Measurements from ENCODE around the gene MMAA.
"Not testable (repeated sequence)": the region's sequence is repeated elsewhere in the genome, so short reads cannot be mapped to it uniquely, and the experiment has no call there.

MMAA gene

GRCh38 chr4:145618932-145619638 is at the start of gene MMAA:
Gene MMAA (plus strand): TSS chr4:145619385. CDS start chr4:145639140, 19,755 bp downstream.
- peak; percentile 99 for DNase-seq (ENCODE audit: low spot score)

- DNase-seq (ENCODE audit: low spot score) = not testable (repeated sequence)
These were observed 44.6 kb upstream of the MMAA start for GRCh38 chr4:145574546-145574945.

GRCh38 chr4:145580906-145581305 is 38.3 kb upstream of the MMAA start:
- no peak for DNase-seq (ENCODE audit: low spot score)

GRCh38 chr4:145583191-145584055 is 35.8 kb upstream of the MMAA start:
- no peak for DNase-seq (ENCODE audit: low spot score)

- DNase-seq (ENCODE audit: low spot score) = no peak
These were observed 32.0 kb upstream of the MMAA start for GRCh38 chr4:145587088-145587754.

GRCh38 chr4:145589381-145589780 is 29.8 kb upstream of the MMAA start:
- not testable (repeated sequence) for DNase-seq (ENCODE audit: low spot score)

- no peak for DNase-seq (ENCODE audit: low spot score)
These were observed 29.1 kb upstream of the MMAA start for GRCh38 chr4:145589916-145590702.

GRCh38 chr4:145602129-145602760 is 16.9 kb upstream of the MMAA start:
- DNase-seq (ENCODE audit: low spot score) = no peak

- no peak for DNase-seq (ENCODE audit: low spot score)
These were observed 13.2 kb upstream of the MMAA start for GRCh38 chr4:145605941-145606340.

GRCh38 chr4:145609481-145610427 is 9.4 kb upstream of the MMAA start:
- peak; percentile 58 for DNase-seq (ENCODE audit: low spot score)

- DNase-seq (ENCODE audit: low spot score) = no peak
These were observed 5.5 kb upstream of the MMAA start for GRCh38 chr4:145613566-145614232.

- no peak for DNase-seq (ENCODE audit: low spot score)
These were observed 5.0 kb upstream of the MMAA start for GRCh38 chr4:145614233-145614610.

- DNase-seq (ENCODE audit: low spot score) = peak; percentile 41
These were observed 814 bp upstream of the MMAA start for GRCh38 chr4:145618210-145618931.

- no peak for DNase-seq (ENCODE audit: low spot score)
These were observed 433 bp downstream of the MMAA start for GRCh38 chr4:145619639-145619996.

GRCh38 chr4:145622067-145622466 is 2.9 kb downstream of the MMAA start:
- not testable (repeated sequence) for DNase-seq (ENCODE audit: low spot score)

GRCh38 chr4:145623831-145624230 is 4.6 kb downstream of the MMAA start:
- no peak for DNase-seq (ENCODE audit: low spot score)

GRCh38 chr4:145625677-145626622 is 6.8 kb downstream of the MMAA start:
- DNase-seq (ENCODE audit: low spot score) = no peak

GRCh38 chr4:145626623-145626982 is 7.4 kb downstream of the MMAA start:
- DNase-seq (ENCODE audit: low spot score) = no peak

All from D341Med (cell line).